Right lobe of liver (tissue), 6 donors: ENCODE results near the gene POMGNT1. TPM values are rescaled to one million over a fixed set of nuclear protein-coding genes. Genes with fewer than 3 reads are reported as not detected.

Experiments used
- ATAC-seq, 4 donors: fragments of 200-7000 bp; cut with Tn5 transposase; one replicate each; pipeline ENCODE4 v1.9.1; 2020; ENCODE audit warnings: mild to moderate bottlenecking in 4 of 4, moderate library complexity in 4 of 4
- DNase-seq, 3 donors: peaks; one replicate each; pipeline ENCODE4 v3.0.0-alpha.2; 2020
- H3K27ac ChIP-seq, 3 donors: fragments of 200-600 bp; one replicate each; pipeline ENCODE4 v1.8.0; 2022
- H3K27me3 ChIP-seq, 2 donors: fragments of 200-600 bp; one replicate each; pipeline ENCODE4 v1.8.0; 2022
- H3K36me3 ChIP-seq, 4 donors: fragments of 200-600 bp; sonication (generic) in 1 of 4; one replicate each; pipeline versions ENCODE4 v1.5.1 to v1.8.0; 2017 to 2022; ENCODE audit warnings: control low read depth in 1 of 4
- H3K4me1 ChIP-seq, 4 donors: fragments of 200-600 bp; sonication (generic) in 1 of 4; one replicate each; pipeline versions ENCODE4 v1.5.1 to v1.8.0; 2017 to 2022; ENCODE audit warnings: control low read depth in 1 of 4
- H3K4me3 ChIP-seq, 3 donors: fragments of 200-600 bp; one replicate each; pipeline ENCODE4 v1.8.0; 2022
- H3K9me3 ChIP-seq, 4 donors: fragments of 200-600 bp; sonication (generic) in 1 of 4; one replicate each; pipeline versions ENCODE4 v1.5.1 to v1.8.0; 2017 to 2022; ENCODE audit warnings: control low read depth in 1 of 4
- CTCF ChIP-seq, 4 donors: fragments of 200-600 bp in 3 of 4; fragments of 450-650 bp in 1 of 4; IDR thresholded peaks; one replicate each; pipeline versions ENCODE4 v1.5.1 to v1.8.0; 2016 to 2022; ENCODE audit warnings: antibody characterized with exemption in 4 of 4, mild to moderate bottlenecking in 2 of 4
- POLR2A ChIP-seq: fragments of 450-650 bp; IDR thresholded peaks from one replicate; pipeline ENCODE4 v1.6.1; 2017; ENCODE audit warnings: antibody characterized with exemption, mild to moderate bottlenecking
- whole genome bisulfite sequencing: methylation state at CpG from one replicate; pipeline ENCODE4 v1.1.6; 2018; ENCODE audit warnings: low coverage, low lambda C conversion rate; ENCODE audit not compliant: insufficient coverage; ENCODE audit errors: missing lambda C conversion rate; 5-methylcytosine and 5-hydroxymethylcytosine counted together
- intact Hi-C, 2 donors: fragments of 100-400 bp; cut with DNase I; formaldehyde crosslinking; loops; one replicate each; pipeline versions ENCODE4 v1.11.2 to v1.14.1; 2022
- total RNA-seq, 6 experiments: library from RNA; depleted of rRNA in 2 of 6; stranded (reverse); fragments of >200 nt in 2 of 6; fragmentation: NEBNext Ultra II Directional in 3 of 6; extraction: Animal tissue kit (Norgen Biotek cat#: 25700) in 3 of 6; gene quantifications; one replicate each; pipeline versions ENCODE4 v1.1.0 to v1.2.4, GENCODE V29; 2016 to 2023
- donor health status: DM: no; HTN: yes; CAD: no.
- donor health status: DM: no; HTN: no; CAD: no.
- donor health status: DM: no; HTN: no; CAD: no.
- donor health status: DM: no; HTN: yes; CAD: no.
- donor health status: DM: no; HTN: yes; CAD: no.

Gene POMGNT1
- total RNA-seq, 6 experiments from 2014 or later = 26.9 to 47.4 (median 38.8) TPM

- no peaks in the 10 kb centered on the region for H3K4me1 ChIP-seq
- H3K4me3 ChIP-seq = no peak overlapping the region
- DNase-seq (no peak), ATAC-seq (no peak)
- intact Hi-C loops = loop anchor here in 1 of 2 donors (5.0 kb wide), 1 partner anchor 188 kb away; no protein-coding TSS in a partner anchor
- H3K27me3 ChIP-seq = no peaks in the 10 kb centered on the region
- no peaks in the 10 kb centered on the region for H3K9me3 ChIP-seq
- 71% methylated on average over 4 of the region's 18 CpGs for WGBS
- TF ChIP-seq CTCF (IDR thresholded peaks at IDR 0.05) (no peak), POLR2A (no peak)
- no peak overlapping the region for H3K27ac ChIP-seq
- H3K36me3 ChIP-seq = no peaks in the 10 kb centered on the region
These were observed 21.6 kb upstream of the POMGNT1 start for GRCh38 chr1:46219551-46220520.

- ATAC-seq = no peak
- no peak for DNase-seq
- Histone ChIP-seq H3K27me3 (no peaks in the 10 kb centered on the region), H3K27ac (no peak overlapping the region), H3K9me3 (no peaks in the 10 kb centered on the region), H3K4me1 (no peaks in the 10 kb centered on the region), H3K4me3 (no peak overlapping the region), H3K36me3 (no peaks in the 10 kb centered on the region)
- intact Hi-C loops = no loop called here
- TF ChIP-seq POLR2A (no peak), CTCF (IDR thresholded peaks at IDR 0.05) (no peak)
- WGBS = 88% methylated on average over 8 of the region's 8 CpGs
These were observed 20.2 kb upstream of the POMGNT1 start for GRCh38 chr1:46218443-46218842.

- Histone ChIP-seq H3K36me3 (no peaks in the 10 kb centered on the region), H3K27ac (no peak overlapping the region), H3K27me3 (no peaks in the 10 kb centered on the region), H3K4me1 (no peaks in the 10 kb centered on the region), H3K9me3 (no peaks in the 10 kb centered on the region), H3K4me3 (no peak overlapping the region)
- no peak for TF ChIP-seq CTCF (IDR thresholded peaks at IDR 0.05)
- no peak for TF ChIP-seq POLR2A
- no peak for DNase-seq
- ATAC-seq = no peak
- intact Hi-C loops = no loop called here
These were observed 17.3 kb upstream of the POMGNT1 start for GRCh38 chr1:46215504-46215903.

GRCh38 chr1:46211051-46211450, 12.8 kb upstream of the POMGNT1 start:
- H3K36me3 ChIP-seq = no peaks in the 10 kb centered on the region
- TF ChIP-seq CTCF (IDR thresholded peaks at IDR 0.05) (no peak), POLR2A (no peak)
- WGBS = 80% methylated on average over 2 of the region's 2 CpGs
- no peak for ATAC-seq
- no peaks in the 10 kb centered on the region for H3K9me3 ChIP-seq
- no peak overlapping the region for H3K27ac ChIP-seq
- no peak for DNase-seq
- no peaks in the 10 kb centered on the region for H3K27me3 ChIP-seq
- no peaks in the 10 kb centered on the region for H3K4me1 ChIP-seq
- intact Hi-C loops = no loop called here
- H3K4me3 ChIP-seq = no peak overlapping the region
